Thyroid gland (tissue), 4 donors: ENCODE data around the gene COL3A1.

Experiments
- CTCF ChIP-seq, 6 experiments: fragments of 200-600 bp in 3 of 6; fragments of 450-650 bp in 3 of 6; sonication (generic) in 3 of 6; IDR thresholded peaks; one replicate each; pipeline ENCODE4 v1.5.1; 2016 to 2019; ENCODE audit warnings: antibody characterized with exemption in 6 of 6, mild to moderate bottlenecking in 2 of 6, inconsistent platforms in 1 of 6, moderate library complexity in 1 of 6
- POLR2A ChIP-seq, 2 donors: fragments of 450-650 bp; IDR thresholded peaks; one replicate each; pipeline ENCODE4 v1.6.1; 2017; ENCODE audit warnings: antibody characterized with exemption in 2 of 2, mild to moderate bottlenecking in 2 of 2, moderate library complexity in 1 of 2

DNA sequence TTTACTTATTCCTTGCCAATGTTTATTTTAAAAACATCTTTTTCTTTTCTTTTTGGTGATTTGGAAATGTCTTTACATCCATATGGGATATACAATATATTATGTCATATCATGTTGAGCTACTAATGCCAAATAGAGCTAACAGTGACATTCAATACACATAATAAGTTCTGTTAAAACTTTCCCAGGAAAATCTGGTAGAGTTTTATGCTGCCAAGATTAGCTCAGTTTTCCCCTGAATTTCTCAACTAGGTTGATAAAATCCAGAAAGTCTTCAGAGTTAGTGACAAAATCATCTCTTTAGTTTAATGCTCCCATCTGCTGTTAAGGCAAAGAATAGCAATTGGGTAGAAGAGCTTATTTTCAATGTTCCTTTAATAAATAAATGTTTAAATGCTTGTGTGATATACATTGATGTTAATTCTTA is 9.9 kb downstream of the COL3A1 start:
- TF ChIP-seq CTCF (IDR thresholded peaks at IDR 0.05) (peak in 5 of 6 experiments; percentile 27 to 80 (median 71)), POLR2A (IDR thresholded peaks at IDR 0.05) (no peak)
